Gastroesophageal sphincter (tissue), 3 donors: ENCODE data around the gene LSS.

Experiments
- CTCF ChIP-seq, 4 experiments: fragments of 200-600 bp in 2 of 4; fragments of 450-650 bp in 2 of 4; sonication (generic) in 1 of 4; IDR thresholded peaks; one replicate each; pipeline ENCODE4 v1.5.1; 2017 to 2019; ENCODE audit warnings: antibody characterized with exemption in 4 of 4, mild to moderate bottlenecking in 2 of 4, moderate library complexity in 2 of 4
- EP300 ChIP-seq: sonication (generic); formaldehyde crosslinking; IDR thresholded peaks from one replicate; pipeline ENCODE4 v1.6.1; 2017; ENCODE audit warnings: antibody characterized with exemption, mild to moderate bottlenecking
- POLR2A ChIP-seq, 2 donors: fragments of 450-650 bp; IDR thresholded peaks; one replicate each; pipeline ENCODE4 v1.6.1; 2017; ENCODE audit warnings: antibody characterized with exemption in 2 of 2, mild to moderate bottlenecking in 2 of 2, moderate library complexity in 1 of 2
- POLR2AphosphoS5 ChIP-seq: sonication (generic); formaldehyde crosslinking; IDR thresholded peaks from one replicate; pipeline ENCODE4 v1.6.1; 2017; ENCODE audit warnings: antibody characterized with exemption

GRCh38 chr21:46148106-46148505 is 80.5 kb downstream of the LSS start:
- TF ChIP-seq POLR2A (IDR thresholded peaks at IDR 0.05), result no peak
- no peak for TF ChIP-seq CTCF (IDR thresholded peaks at IDR 0.05)
- TF ChIP-seq POLR2AphosphoS5, result no peak
- no peak for TF ChIP-seq EP300
